ENCODE measurements around the gene NUCB2. TPM values are rescaled to one million over a fixed set of nuclear protein-coding genes. Genes with fewer than 3 reads are reported as not detected.
"Not testable (repeated sequence)": the region's sequence is repeated elsewhere in the genome, so short reads cannot be mapped to it uniquely, and the experiment has no call there.

The NUCB2 gene
- 145 and 150 TPM in 2 replicates for total RNA-seq (2014; rRNA removed; shearing (Covaris generic))

DNA sequence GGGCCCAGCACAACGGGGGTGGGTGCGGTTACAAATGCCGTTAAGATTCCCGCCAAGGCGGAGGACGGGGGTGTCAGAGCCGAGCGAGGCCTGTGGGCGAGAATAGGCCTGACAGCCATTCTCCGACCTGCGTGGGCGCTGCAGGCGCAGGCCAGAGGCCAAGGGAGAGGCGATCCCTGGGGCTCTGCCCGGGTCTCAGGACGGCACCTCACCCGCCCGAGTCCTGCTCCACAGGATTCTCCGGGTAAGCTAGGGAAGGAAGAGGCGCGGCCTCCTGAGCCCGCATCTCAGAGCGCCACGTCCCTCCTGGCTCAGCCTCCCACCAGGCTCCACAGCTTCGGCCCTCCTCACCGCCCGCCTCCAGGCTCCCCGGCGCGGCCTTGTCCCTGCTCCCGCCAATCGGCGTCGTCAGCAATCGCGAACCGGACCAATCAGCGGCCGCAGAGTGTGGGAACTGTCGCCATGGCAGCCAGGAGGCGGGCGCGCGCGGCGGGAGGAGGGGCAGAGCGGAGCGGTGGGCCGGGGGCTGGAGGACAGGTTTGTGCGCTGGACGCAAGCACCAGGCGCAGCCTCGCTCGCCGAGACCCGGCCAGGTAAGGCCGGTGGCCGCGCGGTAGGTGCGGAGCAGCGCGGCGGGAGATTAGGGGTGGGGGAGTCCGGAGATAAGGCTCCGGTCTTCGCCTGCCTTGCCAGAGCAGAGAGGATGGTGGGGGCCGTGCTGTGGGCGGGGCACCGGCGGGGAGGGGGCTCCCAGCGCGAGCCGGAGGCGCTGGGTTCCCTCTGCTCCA lies at the start of gene NUCB2:
TSS of gene NUCB2 (plus strand) at position 504 of the 788 bp plus-strand sequence. CDS start 18,585 bp downstream, outside the sequence.
- DNase-seq (ENCODE audit: low spot score): peak; percentile 93

- not testable (repeated sequence) for DNase-seq (ENCODE audit: low spot score)
Measured at GRCh38 chr11:17228186-17228925, 48.2 kb upstream of the NUCB2 start.

GRCh38 chr11:17229481-17230152 lies 46.9 kb upstream of the NUCB2 start:
- DNase-seq (ENCODE audit: low spot score): no peak

DNA sequence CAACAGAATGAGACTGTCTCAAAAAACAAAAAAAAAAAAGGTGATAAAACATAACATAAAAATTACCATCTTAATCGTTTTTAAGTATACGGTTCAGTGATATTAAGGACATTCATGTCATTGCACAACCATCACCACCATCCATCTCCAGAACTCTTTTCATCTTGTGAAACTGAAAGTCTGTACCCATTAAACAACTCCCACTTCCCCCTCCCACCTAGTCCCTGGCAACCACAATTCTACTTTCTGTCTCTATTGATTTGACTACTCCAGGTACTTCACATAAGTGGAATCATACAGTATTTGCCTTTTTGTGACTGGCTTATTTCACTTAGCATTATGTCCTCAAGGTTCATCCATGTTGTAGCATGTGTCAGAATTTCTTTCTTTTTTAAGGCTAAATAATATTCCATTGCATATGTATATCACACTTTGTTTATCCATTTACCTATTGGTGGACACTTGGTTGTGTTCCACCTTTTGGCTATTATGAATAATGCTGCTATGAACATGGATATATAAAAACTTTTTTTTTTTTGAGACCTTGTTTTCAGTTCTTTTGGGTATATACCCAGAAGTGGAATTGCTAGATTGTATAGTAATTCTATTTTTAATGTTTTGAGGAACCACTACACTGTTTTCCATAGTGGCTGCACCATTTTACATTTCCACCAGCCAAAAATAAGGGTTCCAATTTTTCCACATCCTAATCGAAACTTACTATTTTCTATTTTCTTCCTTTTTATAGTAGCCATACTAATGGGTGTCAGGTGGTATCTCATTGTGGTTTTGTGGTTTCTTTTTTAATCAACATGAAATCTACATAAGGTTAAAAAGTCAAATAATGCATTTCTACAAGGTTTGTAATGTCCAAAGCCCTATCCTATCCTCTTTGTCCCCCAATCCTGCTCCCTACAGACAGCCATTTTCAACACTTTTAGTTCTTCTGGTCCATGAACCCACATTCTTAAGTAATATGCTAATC lies 45.4 kb upstream of the NUCB2 start:
- DNase-seq (ENCODE audit: low spot score): no peak

DNA sequence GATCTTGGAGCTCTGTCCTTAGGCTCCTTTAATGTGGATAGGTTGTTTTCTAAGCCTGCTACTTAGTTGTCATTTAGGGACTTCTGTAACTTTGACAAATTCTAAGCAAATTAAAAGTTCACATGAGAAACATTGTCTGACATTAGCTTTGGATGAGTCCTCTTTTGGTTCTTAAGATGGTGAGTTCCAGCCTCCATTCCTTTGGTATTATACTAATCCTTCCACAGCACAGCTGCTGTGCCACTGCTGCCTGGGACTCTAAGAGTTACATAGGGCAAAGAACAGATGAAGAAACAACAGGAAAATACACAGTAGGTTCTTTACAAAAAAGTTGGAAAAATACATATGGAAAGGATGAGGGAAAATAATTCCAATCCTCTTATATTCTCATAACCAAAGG lies 43.4 kb upstream of the NUCB2 start:
- no peak for DNase-seq (ENCODE audit: low spot score)

DNA sequence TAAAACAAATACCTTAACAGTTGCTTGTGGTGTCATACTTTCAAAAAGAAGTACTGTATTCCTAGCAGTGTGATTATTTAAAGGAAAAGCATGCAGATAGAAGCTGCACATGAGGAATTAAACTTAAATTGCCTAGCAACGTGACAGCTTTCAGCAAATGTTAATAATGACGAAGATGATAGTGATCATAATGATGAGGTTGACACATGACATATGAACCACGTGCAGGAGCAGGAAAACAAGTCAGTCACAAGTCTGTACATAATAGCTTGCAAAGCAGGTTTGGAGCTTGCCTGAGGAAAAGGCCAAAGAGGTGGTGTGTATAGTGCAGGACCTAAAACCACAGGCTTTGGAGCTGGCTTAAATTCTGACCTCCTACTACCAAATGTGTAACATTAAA lies 38.2 kb upstream of the NUCB2 start:
- no peak for DNase-seq (ENCODE audit: low spot score)

- not testable (repeated sequence) for DNase-seq (ENCODE audit: low spot score)
Measured at GRCh38 chr11:17239927-17240326, 36.6 kb upstream of the NUCB2 start.

DNA sequence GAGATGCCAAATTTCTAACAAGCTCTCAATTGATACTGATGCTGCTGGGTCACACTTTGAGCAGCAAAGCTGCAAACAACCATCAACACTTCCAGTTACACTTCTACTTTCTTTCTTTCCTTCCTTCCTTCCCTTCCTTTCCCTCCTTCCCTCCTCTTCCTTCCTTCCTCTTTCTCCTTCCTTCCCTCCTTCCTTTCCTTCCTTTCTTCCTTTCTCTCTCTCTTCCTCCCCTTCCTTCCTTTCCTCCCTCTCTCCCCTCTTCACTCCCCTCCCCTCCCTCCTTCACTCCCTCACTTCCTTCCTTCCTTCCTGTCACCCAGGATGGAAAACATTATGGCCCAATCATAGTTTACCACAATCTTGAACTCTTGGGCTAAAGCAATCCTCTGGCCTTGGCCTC lies 35.8 kb upstream of the NUCB2 start:
- no peak for DNase-seq (ENCODE audit: low spot score)

DNA sequence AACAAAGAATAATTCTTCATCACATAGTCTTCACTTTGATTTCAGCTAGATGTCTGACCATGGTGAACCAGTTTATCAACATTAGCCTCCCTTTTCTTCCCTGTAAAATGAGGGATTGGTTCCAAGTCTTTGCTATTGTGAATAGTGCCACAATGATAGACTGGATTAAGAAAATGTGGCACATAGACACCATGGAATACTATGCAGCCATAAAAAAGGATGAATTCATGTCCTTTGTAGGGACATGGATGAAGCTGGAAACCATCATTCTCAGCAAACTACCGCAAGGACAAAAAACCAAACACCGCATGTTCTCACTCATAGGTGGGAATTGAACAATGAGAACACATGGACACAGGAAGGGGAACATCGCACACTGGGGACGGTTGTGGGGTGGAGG lies 33.6 kb upstream of the NUCB2 start:
- not testable (repeated sequence) for DNase-seq (ENCODE audit: low spot score)

DNA sequence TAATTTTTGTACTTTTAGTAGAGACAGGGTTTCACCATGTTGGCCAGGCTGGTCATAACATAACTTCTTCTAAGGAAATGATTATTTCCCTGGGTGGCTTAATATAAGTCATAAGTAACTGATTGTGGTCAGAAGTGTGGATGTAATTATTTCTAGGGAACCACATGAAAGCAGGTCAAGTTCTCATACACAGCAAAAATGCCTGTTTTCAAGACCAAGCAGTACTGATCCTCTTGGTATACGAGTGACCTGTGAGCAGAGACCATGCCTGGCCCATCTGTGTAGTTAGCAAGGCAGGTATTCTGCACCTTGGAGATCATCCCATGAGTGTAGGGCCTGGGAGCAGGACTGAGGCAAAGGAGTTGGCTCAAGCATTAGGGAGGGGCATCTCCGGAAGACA lies 32.5 kb upstream of the NUCB2 start:
- no peak for DNase-seq (ENCODE audit: low spot score)

DNA sequence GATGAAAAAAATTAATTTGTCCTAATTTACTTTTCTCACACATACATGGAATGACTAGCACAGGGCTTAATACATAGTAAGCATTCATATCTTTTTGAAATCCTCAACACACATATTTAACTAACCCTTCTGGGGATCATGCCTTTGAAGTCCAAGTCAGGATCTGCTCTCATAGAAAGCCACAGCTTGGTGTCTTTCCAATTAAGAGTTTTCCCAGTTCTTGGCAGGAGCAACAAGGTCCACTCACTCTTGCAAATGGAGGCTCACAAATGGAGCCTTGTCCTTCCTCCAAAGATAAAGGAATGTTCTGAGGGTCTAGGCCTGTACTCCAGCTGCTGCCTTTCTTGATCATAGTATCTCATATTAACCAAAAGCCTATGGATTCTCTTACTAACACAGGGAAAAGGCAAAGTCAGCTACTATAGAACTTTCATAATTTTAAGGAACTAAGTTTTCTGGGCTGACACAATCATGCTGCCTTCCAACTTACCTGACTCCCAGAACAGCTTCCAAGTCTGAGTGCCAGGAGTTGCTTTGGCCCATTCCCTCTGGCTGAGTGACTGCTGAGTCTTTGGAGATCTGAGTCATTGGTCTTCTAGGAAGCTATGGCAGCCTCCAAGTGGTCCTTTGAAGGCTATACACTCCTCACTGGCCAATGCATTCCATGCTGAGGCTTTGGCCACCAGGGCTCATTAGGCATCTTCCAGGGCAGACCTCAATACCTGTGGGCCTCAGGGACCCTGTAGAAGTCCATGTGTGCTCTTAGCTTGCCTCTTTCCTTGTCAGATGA lies 25.8 kb upstream of the NUCB2 start:
- DNase-seq (ENCODE audit: low spot score): no peak

DNA sequence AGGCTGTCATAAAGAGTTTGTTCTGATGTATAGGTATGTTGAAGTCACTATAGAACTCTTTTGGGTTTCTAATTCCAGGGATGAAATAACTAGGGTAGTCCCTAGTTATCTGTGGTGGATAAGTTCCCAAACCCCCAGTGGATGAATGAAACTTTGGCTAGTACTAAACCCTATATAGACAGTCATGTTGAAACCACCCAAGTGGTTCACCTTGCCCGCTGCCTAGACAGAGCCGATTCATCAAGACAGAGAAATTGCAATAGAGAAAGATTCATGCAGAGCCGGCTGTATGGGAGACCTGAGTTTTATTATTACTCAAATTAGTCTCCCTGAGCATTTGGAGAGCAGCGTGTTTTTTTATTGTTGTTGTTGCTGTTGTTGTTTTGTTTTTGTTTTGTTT lies 23.8 kb upstream of the NUCB2 start:
- no peak for DNase-seq (ENCODE audit: low spot score)

DNA sequence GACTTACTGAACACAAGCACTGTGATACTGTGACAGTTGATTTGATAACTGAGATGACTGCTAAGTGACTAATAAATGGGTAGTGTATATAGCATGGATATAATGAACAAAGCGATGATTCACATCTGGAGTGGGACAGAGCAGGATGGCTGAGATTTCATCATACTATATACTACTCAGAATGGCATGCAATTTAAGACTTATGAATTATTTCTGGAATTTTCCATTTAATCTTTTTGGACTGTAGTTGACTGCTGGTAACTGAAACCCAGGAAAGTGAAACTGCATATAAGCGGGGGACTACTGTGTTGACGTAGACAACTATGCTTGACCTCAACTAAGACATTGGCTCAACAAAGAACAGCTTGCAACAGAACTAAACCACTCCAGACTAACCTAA lies 20.0 kb upstream of the NUCB2 start:
- DNase-seq (ENCODE audit: low spot score): peak; percentile 85

- peak; percentile 41 for DNase-seq (ENCODE audit: low spot score)
Measured at GRCh38 chr11:17257196-17257595, 19.3 kb upstream of the NUCB2 start.

DNA sequence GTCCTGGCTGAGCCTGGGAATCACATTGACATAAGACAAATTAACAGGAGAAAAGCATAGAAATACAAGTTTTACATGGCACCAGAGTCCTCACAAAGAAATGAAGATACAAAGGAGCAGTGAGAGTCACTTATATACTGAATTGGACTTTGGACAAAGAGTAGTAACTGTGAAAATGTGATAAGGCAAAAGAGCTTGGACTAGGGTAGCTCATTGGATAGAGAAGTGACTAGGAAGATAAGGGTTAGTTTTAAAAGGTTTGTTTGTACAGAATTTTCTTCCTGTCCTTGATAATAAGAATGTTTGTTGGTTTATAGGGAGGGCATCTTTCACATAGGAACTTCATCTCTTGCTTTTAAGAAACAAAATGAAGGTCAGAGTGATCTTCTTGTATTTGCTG lies 17.9 kb upstream of the NUCB2 start:
- no peak for DNase-seq (ENCODE audit: low spot score)

DNA sequence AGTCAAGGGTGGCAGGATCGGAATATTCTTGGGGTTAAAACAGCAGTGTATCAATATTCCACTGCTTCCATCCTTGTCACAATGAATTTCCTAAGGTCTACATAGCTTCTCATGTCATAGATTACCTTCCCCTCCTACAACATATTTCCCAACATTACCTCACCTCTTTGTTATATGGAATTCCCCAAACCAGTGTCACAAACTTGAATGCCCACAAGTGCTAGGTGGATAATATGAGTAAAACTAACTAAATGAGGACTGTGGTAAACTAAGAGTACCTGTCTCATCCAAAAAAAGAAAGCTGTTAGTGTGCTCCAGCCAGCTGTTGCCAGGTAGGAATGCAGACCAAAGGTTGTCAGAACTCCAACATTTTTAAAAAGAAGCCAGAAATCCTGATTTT lies 17.0 kb upstream of the NUCB2 start:
- DNase-seq (ENCODE audit: low spot score): no peak

DNA sequence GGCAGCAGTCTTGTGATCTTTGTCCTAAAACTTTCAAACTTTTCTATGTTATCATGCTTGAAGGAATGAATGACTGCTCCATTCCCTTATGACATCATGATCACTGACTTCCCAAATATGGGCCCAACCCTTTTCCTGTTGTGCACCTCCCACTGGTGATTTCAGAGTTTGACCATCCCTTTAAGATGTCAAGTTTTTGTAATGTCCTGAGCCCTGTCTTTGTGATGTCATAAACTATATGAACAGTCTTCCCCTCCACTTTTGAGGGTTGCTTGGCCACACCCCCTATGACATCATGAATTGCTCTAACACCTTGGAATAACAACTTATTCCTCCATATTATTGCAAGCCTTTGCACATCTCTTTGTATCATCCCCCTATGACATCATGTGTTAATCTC lies 16.5 kb upstream of the NUCB2 start:
- DNase-seq (ENCODE audit: low spot score): peak; percentile 25

DNA sequence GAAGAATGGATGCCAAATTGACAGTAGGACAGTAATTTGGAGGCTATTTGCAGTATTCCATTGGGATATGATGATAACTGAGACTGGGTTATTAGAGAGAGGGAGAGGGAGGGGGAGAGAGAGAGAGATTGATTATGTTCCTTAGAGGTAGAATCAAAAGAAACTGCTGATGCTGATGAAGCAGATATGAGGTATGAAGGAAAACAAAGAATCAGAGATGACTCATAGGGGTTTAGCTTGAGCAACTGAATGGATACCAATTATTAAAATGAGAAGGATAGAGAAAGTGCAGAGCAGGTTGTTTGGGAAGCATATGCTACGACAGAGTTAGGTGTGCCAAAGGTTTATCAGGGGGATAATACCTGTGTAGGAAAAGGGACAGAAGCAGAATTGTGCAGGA lies 12.8 kb upstream of the NUCB2 start:
- peak; percentile 58 for DNase-seq (ENCODE audit: low spot score)

GRCh38 chr11:17266781-17267180 lies 9.8 kb upstream of the NUCB2 start:
- DNase-seq (ENCODE audit: low spot score): no peak

DNA sequence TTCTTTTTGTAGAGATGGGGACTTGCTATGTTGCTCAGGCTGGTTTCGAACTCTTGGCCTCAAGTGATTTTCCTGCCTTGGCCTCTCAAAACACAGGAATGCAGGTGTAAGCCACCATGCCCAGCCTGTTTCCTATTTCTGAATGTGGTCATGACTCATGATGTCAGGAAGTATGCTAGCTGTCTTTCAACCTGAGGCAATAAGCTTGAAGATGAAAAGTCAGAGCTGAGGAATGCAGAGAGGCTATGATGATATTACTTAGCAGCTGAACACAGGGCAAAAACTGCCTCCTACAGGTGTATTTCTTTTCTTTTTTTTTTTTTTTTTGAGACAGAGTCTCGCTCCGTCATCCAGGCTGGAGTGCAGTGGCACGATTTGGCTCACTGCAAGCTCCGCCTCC lies 9.0 kb upstream of the NUCB2 start:
- peak; percentile 93 for DNase-seq (ENCODE audit: low spot score)

- DNase-seq (ENCODE audit: low spot score): not testable (repeated sequence)
Measured at GRCh38 chr11:17268500-17268899, 8.0 kb upstream of the NUCB2 start.

Measured in A172 (cell line).